Rectal smooth muscle tissue (tissue), 1 donor: ENCODE results near the gene ELMO1.

Experiments used
- H3K27ac ChIP-seq: one replicate; pipeline ENCODE4 v1.7.0; 2013; ENCODE audit warnings: low read depth, low read length, inconsistent platforms
- H3K27me3 ChIP-seq: one replicate; pipeline ENCODE4 v1.7.0; 2013; ENCODE audit warnings: low read length; ENCODE audit not compliant: control insufficient read depth, insufficient read depth
- H3K36me3 ChIP-seq: one replicate; pipeline ENCODE4 v1.7.0; 2013; ENCODE audit warnings: low read length; ENCODE audit not compliant: control insufficient read depth, insufficient read depth
- H3K4me1 ChIP-seq: one replicate; pipeline ENCODE4 v1.7.0; 2013; ENCODE audit warnings: low read length; ENCODE audit not compliant: control insufficient read depth, insufficient read depth
- H3K4me3 ChIP-seq: one replicate; pipeline ENCODE4 v1.7.0; 2013; ENCODE audit warnings: low read length
- H3K9ac ChIP-seq: one replicate; pipeline ENCODE4 v1.7.0; 2013; ENCODE audit warnings: low read length

Gene ELMO1

DNA sequence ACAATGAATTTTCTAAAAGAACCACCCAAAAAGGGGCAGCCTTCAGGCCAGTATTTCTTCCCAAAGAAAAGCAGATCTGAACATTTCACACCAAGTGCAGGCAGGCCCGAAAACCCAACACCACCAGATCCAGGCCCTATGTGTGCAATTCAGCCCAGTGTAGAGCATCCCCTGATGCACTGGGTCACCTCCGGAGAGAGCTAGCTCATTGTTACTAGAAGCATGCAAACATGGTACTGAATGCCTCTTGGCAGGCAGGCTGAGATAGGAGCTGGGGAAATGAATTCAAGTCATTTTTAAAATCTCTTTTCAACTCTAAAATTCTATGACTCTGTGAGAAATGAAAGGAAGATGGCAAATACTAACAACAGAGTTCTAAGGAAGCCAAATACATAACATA lies 174.8 kb downstream of the ELMO1 start:
- H3K27ac ChIP-seq, result no peak overlapping the region
- no peaks in the 10 kb centered on the region for H3K27me3 ChIP-seq
- no peaks in the 10 kb centered on the region for H3K36me3 ChIP-seq
- no peak overlapping the region for H3K9ac ChIP-seq
- H3K4me3 ChIP-seq, result no peak overlapping the region
- H3K4me1 ChIP-seq, result no peaks in the 10 kb centered on the region

- H3K9ac ChIP-seq, result no peak overlapping the region
- no peak overlapping the region for H3K27ac ChIP-seq
- H3K27me3 ChIP-seq, result no peaks in the 10 kb centered on the region
- no peaks in the 10 kb centered on the region for H3K4me1 ChIP-seq
- no peaks in the 10 kb centered on the region for H3K36me3 ChIP-seq
- no peak overlapping the region for H3K4me3 ChIP-seq
Measured at GRCh38 chr7:37269711-37270508, 178.8 kb downstream of the ELMO1 start.

GRCh38 chr7:37267251-37267650 lies 181.4 kb downstream of the ELMO1 start:
- H3K27ac ChIP-seq, result no peak overlapping the region
- H3K36me3 ChIP-seq, result no peaks in the 10 kb centered on the region
- no peak overlapping the region for H3K9ac ChIP-seq
- no peaks in the 10 kb centered on the region for H3K4me1 ChIP-seq
- no peaks in the 10 kb centered on the region for H3K27me3 ChIP-seq
- H3K4me3 ChIP-seq, result no peak overlapping the region

- no peak overlapping the region for H3K27ac ChIP-seq
- no peak overlapping the region for H3K9ac ChIP-seq
- H3K27me3 ChIP-seq, result no peaks in the 10 kb centered on the region
- H3K4me3 ChIP-seq, result no peak overlapping the region
- no peaks in the 10 kb centered on the region for H3K4me1 ChIP-seq
- H3K36me3 ChIP-seq, result no peaks in the 10 kb centered on the region
Measured at GRCh38 chr7:37265876-37266275, 182.8 kb downstream of the ELMO1 start.

GRCh38 chr7:37265006-37265405 lies 183.7 kb downstream of the ELMO1 start:
- Histone ChIP-seq H3K36me3 (no peaks in the 10 kb centered on the region), H3K9ac (no peak overlapping the region), H3K4me3 (no peak overlapping the region), H3K27ac (no peak overlapping the region), H3K27me3 (no peaks in the 10 kb centered on the region), H3K4me1 (no peaks in the 10 kb centered on the region)

DNA sequence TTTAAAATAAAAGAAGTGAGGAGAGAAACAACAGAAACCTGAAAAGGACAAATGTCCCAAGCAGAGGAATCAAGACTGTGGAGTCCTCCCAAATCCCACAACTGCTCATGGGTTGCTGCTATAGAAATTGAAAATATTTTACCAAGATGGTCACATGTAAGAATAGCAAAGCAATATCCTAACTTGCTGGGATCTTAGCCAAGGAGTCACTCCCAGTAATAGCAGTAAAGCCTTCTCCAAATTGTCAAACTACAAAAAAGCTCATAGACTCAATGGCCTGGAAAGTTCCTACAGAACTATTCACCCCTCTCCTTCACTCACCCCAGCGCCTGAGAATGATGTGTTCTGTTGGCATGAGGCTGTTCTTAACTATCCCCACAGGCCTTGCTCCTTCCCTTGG lies 186.5 kb downstream of the ELMO1 start:
- Histone ChIP-seq H3K27me3 (no peaks in the 10 kb centered on the region), H3K4me3 (no peak overlapping the region), H3K4me1 (no peaks in the 10 kb centered on the region), H3K27ac (no peak overlapping the region), H3K36me3 (no peaks in the 10 kb centered on the region), H3K9ac (no peak overlapping the region)

GRCh38 chr7:37259319-37259821 lies 189.3 kb downstream of the ELMO1 start:
- H3K36me3 ChIP-seq, result no peaks in the 10 kb centered on the region
- no peak overlapping the region for H3K27ac ChIP-seq
- H3K27me3 ChIP-seq, result no peaks in the 10 kb centered on the region
- no peaks in the 10 kb centered on the region for H3K4me1 ChIP-seq
- H3K4me3 ChIP-seq, result no peak overlapping the region
- H3K9ac ChIP-seq, result no peak overlapping the region

- no peaks in the 10 kb centered on the region for H3K36me3 ChIP-seq
- no peaks in the 10 kb centered on the region for H3K4me1 ChIP-seq
- no peak overlapping the region for H3K9ac ChIP-seq
- H3K27ac ChIP-seq, result no peak overlapping the region
- no peaks in the 10 kb centered on the region for H3K27me3 ChIP-seq
- no peak overlapping the region for H3K4me3 ChIP-seq
Measured at GRCh38 chr7:37256631-37257030, 192.0 kb downstream of the ELMO1 start.

GRCh38 chr7:37255327-37255944 lies 193.2 kb downstream of the ELMO1 start:
- Histone ChIP-seq H3K4me3 (no peak overlapping the region), H3K27ac (no peak overlapping the region), H3K27me3 (no peaks in the 10 kb centered on the region), H3K36me3 (no peaks in the 10 kb centered on the region), H3K4me1 (no peaks in the 10 kb centered on the region), H3K9ac (no peak overlapping the region)

DNA sequence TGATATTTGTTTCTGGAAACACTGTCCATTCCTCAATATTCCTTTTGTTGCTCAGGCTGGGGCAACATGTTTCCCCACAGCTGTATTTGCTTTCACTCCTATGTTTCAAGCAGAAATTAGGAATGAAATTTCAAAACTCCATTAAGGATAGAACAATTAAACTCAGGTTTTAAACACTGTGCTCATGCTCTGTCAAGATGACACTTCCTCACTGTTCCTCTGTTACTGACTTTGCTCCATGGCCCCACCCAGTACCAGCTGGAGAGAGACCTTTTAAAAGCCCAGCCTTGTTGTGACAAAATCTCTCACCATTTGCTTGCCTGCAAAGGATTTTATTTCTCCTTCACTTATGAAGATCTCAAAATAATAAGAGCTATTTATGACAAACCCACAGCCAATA lies 197.4 kb downstream of the ELMO1 start:
- no peaks in the 10 kb centered on the region for H3K27me3 ChIP-seq
- H3K36me3 ChIP-seq, result no peaks in the 10 kb centered on the region
- no peaks in the 10 kb centered on the region for H3K4me1 ChIP-seq
- no peak overlapping the region for H3K9ac ChIP-seq
- no peak overlapping the region for H3K4me3 ChIP-seq
- no peak overlapping the region for H3K27ac ChIP-seq

GRCh38 chr7:37249240-37249639 lies 199.4 kb downstream of the ELMO1 start:
- no peak overlapping the region for H3K4me3 ChIP-seq
- no peak overlapping the region for H3K9ac ChIP-seq
- H3K36me3 ChIP-seq, result no peaks in the 10 kb centered on the region
- H3K4me1 ChIP-seq, result no peaks in the 10 kb centered on the region
- H3K27me3 ChIP-seq, result no peaks in the 10 kb centered on the region
- H3K27ac ChIP-seq, result no peak overlapping the region

- Histone ChIP-seq H3K4me1 (no peaks in the 10 kb centered on the region), H3K4me3 (no peak overlapping the region), H3K27me3 (no peaks in the 10 kb centered on the region), H3K36me3 (no peaks in the 10 kb centered on the region), H3K27ac (no peak overlapping the region), H3K9ac (no peak overlapping the region)
Measured at GRCh38 chr7:37248396-37248861, 200.2 kb downstream of the ELMO1 start.

DNA sequence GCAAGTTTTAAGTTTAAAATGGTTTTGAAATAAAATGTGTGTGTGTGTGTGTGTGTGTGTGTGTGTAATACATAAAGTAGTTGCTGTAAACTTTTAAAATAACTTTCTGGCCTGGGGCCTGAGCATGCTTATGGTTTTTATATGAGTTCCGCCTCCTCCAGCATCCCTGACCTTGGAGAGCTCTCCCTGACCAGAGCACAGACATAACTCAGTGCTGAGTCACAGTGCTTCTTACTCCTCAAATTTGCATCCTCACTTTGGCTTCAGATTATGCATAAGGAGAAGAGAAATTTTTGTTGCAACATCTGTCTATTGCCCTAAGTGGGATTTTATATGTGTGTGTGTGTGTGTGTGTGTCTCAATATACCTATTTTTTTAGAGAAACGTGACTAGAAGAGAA lies 200.8 kb downstream of the ELMO1 start:
- Histone ChIP-seq H3K4me1 (no peaks in the 10 kb centered on the region), H3K36me3 (no peaks in the 10 kb centered on the region), H3K27ac (no peak overlapping the region), H3K9ac (no peak overlapping the region), H3K27me3 (no peaks in the 10 kb centered on the region), H3K4me3 (no peak overlapping the region)
